ENCODE data around the gene BRD9.
"Not testable (repeated sequence)": the region's sequence is repeated elsewhere in the genome, so short reads cannot be mapped to it uniquely, and the experiment has no call there.

The BRD9 gene

DNA sequence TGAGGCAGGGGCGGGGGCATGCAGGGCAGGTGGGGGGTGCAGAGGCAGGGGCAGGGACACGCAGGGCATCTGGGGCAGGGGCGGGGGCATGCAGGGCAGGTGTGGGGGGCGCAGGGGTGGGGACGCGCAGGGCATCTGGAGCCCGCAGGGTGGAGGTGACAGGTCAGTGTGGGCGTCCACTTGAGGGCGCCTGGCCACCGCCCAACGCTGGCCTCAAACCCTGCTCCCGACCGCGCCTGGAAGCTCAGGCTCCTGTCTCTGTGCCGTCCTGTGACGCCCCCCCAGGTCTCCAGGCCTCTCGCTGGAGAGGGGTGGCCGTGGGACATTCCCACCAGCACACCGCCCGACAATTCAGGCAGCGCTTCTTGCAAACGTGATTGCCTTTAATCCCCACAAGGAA lies 48.7 kb downstream of the BRD9 start:
- not testable (repeated sequence) for DNase-seq

DNA sequence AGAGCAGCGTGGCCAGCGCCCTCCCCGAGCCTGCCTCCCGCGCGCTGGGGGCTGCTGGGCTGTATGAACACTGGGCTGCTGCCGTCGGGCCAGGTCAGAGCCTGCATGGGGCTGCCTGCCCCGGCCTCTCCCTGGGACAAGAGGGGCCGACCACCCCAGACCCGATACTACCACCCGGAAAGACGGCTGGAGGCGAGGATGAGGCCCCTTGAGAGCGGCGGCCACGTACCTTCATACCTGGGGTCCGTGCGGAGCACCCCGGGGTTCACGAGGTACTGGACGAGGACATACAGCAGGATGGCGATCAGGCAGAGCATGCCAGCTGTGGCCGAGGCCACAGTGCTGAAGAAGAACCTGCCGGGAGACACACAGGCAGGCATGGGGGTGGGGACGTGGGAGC lies 49.2 kb downstream of the BRD9 start:
- DNase-seq: not testable (repeated sequence)

DNA sequence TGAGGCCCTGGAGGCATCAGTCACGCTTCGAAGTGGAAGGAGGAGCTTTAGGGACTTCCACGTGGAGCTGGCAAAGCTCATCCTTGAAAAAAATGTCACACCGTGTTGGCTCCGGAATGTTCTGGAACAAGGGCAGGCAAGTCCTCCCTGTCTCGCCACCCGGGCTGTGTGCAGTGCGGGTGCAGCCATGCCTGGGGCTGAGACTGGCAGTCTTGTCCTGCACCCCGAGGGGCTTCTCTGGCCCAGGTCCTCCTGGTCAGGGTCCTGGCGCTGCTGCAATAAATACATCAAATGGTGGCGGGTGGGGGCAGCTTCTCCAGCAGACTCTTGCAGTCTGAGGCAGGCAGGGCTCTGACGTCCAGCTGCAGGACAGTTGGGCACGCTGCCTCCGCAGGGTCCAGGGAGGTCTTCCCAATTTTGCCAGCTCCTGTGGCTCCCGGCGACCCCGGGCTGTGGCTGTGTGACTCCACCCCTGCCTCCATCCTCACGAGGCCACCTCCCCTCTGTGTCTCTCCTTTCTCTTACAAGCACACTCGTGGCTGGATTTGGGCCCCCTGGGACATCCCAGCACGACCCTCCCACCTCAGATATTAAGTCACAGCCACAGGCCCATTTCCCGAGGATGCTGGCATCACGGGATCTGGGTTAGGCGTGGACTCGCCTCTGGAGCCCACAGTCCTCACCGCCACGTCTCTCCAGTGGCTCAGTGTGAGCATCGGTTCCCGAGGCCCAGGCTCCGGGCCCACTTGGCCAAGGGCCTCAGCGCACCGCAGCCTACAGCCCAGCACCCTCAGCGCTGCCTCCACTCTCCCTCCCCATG lies 50.0 kb downstream of the BRD9 start:
- DNase-seq: not testable (repeated sequence)

DNA sequence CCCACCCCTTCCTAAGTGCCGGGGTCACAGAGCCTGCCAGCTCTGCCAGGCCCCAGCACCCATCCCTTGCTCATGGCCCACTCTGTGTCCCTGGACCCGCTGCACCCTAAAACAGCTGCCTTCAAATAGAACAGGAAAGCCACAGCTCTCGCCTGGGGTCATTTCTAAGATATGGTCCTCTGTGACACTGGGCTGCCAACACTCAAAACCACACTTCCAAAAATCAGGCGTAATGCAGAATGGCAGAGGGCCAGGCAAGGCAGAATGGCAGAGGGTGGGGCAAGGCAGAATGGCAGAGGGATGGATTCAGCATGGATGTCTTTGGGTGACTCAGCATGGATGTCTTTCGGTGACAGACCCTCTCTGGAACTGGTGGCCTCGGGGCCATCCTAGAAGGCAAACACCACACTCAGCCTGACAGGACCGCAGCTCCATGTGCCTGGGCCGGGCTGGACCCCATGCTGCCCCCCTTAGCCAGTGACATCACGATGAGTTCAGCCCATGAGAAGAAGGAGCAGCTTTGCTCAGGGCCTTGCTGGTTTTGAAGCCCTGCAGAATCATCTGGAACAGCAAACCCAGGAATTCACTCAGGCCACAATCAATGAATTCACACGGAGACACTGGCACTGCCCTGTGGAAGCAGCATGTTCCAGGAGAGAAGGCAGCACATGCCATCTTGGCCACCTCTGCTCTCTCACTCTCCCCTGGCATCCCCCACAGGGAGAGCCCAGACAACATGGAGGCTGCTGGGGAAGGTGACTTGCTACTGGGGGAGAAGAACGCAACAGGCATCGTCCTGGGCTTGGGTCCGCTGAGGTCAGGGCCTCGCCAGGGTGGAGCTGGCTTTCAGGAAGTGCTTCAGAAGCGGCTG lies 50.8 kb downstream of the BRD9 start:
- not testable (repeated sequence) for DNase-seq

DNA sequence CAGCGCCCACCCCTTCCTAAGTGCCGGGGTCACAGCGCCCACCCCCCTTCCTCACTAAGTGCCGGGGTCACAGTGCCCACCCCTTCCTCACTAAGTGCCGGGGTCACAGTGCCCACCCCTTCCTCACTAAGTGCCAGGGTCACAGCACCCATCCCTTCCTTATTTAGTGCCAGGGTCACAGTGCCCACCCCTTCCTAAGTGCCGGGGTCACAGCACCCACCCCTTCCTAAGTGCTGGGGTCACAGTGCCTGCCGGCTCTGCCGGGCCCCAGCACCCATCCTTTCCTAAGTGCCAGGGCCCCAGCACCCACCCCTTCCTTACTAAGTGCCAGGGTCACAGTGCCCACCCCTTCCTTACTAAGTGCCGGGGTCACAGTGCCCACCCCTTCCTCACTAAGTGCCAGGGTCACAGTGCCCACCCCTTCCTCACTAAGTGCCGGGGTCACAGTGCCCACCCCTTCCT lies 51.6 kb downstream of the BRD9 start:
- DNase-seq: not testable (repeated sequence)

DNA sequence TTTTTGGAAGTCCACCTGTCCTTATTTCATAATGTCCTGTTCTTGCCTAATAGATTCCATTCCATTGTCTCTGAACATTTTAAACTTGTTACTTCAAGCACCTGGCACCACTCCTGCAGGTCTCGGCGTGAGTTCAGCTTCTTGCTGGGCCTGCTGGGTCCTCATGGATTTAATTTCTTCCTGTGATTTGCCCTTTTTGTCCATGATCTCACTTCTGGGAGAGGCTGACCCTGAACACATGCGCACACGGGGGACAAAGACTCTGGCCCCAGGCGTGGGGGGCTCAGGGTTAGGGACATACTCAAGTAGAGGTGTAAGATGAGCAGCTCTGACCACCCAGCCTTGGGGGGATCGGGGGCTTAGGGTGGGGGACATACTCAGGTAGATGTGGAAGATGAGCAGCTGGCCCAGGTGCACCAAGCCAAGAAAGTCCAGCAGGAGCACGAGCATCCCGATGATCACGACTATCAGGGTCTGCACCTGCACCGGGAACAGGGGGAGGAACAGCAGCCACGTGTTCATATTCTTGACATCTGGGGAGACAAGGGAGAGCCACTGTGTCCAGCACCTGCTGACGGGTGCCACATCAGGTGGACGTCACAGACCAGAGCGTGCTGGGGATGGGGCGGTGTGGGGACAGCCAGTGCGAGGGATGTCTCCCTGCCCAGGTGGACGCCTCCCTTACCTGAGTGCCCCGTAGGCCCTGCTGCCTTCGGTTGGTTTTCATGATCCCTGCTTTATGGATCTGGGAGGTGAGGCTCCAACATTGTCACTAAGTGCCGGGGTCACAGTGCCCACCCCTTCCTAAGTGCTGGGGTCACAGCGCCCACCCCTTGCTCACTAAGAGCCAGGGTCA lies 52.3 kb downstream of the BRD9 start:
- not testable (repeated sequence) for DNase-seq

DNA sequence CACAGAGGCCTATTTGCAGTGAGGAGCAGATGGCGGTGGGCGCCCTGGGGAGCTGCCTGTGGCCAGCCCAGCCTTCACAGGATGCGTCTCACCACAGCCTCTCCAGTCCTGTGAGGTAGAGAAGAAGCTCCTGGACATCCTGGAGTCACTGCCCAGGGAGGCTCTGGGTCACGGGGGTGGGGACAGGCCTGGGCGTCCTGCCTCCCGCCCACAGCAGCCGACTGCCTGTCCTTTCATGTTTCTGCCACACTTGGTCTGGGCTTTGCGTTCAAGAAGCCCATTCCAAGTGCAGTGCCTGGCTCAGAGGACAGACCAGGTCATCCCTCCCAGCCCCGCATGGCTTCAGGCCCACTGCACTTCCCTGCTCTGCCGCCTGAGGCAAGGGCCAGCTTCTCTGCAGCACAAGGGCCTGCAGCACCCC lies 54.2 kb downstream of the BRD9 start:
- not testable (repeated sequence) for DNase-seq

DNA sequence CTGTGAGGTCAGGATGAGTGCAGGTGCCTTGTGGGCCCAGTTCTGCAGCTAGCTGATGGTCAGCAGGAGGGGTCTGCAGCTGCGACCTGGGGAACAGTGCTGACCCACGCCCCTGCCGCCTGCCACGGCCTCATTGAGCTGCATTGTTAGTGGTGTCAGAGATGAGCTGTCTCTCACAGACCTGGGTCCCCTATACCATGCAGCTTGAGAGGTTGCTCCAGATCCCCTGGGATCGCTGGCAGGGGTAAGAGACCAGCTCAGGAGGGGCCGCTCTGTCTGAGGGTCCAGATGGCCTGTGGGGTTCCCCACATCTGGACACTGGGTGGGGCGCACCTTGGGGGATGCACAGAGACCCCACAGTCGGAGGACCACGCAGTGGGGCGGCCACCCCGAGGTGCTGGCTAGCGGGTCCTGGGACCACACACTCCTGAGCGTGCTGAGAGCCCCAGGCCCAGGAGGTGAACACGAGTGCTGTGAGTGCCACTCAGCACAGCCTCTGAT lies 54.9 kb downstream of the BRD9 start:
- DNase-seq: not testable (repeated sequence)

DNA sequence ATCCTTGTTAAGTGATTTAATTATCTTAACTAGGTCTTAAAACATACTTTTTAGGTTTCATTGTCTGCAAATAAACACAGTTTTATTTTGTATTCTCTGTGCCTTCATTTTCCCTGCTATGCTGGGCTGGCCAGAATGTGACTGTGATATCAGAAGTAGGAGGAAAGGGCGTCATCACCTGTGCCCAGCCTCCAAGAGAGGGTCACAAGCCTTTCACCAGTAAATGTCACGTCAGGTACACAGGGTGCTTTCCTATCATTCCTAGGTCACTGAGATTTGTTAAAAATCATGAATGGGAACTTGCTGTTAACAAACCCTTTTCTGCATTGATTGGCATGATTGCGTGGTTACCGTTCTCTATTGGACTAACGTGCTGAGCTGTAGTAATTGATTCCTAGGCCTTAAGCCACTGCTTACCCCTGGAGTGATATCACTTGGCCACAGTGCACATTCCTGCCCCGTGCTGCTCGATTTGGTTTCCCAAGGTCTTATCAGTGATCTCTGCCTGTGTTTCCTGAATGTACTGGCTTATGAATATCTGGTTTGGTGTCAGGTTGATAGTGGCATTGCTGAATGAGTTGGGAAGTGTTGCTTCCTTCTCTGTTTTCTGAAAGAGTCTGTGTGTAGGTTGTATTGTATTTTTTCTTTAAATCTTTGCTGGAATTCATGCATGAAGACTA lies 56.5 kb downstream of the BRD9 start:
- DNase-seq: not testable (repeated sequence)

DNA sequence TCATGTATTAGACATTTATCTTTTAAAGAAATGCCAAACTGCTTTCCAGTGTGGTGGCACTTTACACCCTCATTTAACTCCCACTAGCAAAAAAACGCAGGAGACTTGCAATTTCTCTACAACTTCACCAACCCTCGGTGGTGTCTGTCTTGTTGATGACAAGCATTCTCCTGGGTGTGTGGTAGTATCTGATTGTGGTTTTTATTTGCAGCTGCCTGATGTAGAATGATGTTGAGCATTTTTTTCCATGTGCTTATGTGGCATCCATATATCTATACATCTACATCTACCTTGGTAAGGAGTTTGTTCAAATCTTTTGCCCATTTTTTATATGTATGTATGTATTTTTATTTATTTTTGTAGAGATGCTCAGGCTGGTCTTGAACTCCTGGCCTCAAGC lies 58.6 kb downstream of the BRD9 start:
- DNase-seq: not testable (repeated sequence)

DNA sequence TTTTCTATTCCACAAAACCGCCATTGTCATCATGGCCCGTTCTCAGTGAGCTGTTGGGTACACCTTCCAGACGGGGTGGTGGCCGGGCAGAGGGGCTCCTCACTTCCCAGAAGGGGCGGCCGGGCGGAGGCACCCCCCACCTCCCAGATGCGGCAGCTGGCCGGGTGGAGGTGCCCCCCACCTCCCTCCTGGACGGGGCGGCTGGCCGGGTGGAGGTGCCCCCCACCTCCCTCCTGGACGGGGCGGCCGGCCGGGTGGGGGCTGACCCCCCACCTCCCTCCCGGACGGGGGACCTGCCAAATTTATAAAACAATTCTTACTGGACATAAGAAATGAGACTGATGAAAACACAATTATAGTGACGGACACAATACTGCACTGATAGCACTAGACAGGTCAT lies 64.4 kb downstream of the BRD9 start:
- not testable (repeated sequence) for DNase-seq

DNA sequence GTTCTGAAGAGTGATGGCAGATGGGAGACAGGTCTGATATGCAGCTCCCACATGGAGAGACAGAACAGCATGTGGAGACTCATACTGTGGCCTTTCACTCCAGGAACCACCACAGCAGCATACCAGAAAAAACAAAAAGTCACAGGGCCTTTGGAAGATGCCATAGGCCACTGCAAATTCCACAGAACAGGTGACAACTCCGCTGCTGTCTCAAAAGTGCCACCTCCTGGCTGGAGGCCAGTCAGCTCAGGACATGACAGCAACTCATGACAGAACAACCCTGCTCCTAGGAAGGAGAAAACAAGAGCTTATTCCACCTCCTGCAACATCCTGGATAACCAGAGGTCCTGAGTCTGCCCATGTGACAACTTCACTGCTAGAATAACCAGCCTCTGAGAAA lies 67.1 kb downstream of the BRD9 start:
- DNase-seq: not testable (repeated sequence)

DNA sequence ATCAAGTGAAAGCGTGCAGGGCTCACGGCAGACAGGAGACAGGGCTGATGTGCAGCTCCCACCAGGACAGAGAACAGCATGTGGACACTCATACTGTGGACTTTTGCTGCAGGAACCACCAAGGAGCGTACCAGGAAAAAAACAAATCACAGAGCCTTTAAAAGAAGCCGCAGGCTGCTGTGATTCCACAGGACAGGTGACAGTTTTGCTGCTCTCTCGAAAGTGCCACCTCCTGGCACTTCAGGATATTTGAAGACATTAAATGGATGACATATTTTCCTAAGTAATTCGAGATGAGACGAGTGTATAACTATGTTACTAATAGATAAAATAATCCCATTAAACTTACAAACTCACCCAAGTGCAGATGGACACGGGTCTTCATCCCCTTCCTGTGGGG lies 71.1 kb downstream of the BRD9 start:
- DNase-seq: no peak

DNA sequence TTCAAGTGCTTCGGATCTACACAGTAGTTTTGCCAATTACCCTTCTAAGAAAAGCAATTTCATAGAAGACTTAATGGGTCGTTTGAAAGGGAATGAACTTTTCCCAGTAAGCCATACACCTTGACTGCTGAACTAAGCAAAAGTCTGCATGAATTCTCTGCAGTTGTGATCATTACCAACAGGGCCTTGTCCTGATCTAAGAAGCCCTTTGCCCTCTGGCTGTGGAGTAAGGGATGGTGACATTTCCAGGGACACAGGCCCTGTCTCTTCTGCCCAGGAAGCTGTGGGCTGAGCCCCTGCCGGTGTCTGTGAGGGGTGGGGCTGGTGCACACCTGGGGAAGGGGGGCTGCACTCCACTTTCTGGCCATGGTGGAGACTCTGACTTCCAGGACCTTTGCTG lies 72.4 kb downstream of the BRD9 start:
- DNase-seq: no peak

DNA sequence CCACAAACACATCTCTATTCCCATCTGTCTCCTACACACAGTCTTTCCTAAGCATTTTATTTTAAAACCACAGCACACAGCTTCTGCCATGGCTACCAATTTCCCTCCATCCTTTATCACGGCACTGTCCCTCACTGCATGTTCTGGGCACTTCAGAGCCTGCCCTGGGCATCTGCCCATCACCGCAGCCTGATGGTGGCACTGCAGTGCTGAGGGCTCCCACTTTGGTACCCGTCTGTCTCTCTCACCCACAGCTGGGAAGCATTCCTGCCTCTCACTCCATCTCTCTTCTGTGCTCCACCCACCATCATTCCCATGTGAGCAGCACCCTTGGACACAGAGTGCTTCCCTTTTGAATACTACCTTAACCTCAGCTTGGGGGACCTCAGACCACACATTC lies 73.5 kb downstream of the BRD9 start:
- no peak for DNase-seq

DNA sequence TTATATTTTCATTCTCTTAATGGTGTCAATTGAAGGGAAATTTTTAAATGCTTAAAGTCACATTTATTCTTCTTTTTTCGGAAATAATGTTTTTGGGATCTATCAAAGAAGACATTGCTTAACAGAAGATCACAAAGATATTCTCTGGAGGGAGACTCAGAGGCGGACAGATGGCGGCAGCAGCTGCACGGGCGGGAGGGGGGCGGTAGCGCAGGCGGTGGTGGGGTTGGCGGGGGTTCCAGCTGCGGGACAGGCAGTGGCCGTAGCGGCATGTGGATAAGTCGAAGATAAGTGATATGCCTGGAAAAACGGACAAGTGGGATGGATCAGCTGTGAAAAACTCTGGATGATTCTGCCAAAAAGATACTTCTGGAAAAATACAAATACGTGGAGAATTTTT lies 76.4 kb downstream of the BRD9 start:
- DNase-seq: no peak

DNA sequence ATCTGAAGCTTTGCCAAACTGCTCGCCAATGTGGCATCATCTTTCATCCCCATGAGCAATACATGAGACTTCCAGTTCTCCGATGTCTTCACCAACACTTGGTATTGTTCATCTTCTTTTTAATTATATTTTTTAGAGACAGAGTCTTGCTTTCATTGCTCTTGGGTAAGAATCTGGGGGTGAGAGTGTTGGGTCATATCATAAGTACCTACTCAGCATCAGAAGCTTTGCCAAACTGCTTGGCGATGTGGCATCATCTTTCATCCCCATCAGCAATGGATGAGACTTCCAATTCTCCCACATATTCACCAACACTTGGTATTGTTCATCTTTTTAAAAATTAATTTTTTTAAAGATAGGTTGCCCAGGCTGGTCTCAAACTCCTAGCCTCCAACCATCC lies 77.2 kb downstream of the BRD9 start:
- DNase-seq: no peak

Measured in NCI-H1105 (cell line).